GM18505 (cell line): ENCODE results near the gene ABCA12.

Experiments
- ATAC-seq: cut with Tn5 transposase; IDR thresholded peaks from one replicate; pipeline ENCODE4 v1.9.1; 2021; ENCODE audit not compliant: unreplicated experiment
- POLR2A ChIP-seq: IDR thresholded peaks from 4 replicates; pipeline ENCODE4 v1.6.1; 2011; ENCODE audit warnings: borderline replicate concordance; ENCODE audit not compliant: insufficient read depth, insufficient read length; ENCODE audit errors: extremely low read depth

The ABCA12 gene

GRCh38 chr2:214899751-214900150 is 238.7 kb downstream of the ABCA12 start:
- no peak for ATAC-seq
- TF ChIP-seq POLR2A: no peak

- TF ChIP-seq POLR2A: no peak
- no peak for ATAC-seq
These were observed 242.2 kb downstream of the ABCA12 start for GRCh38 chr2:214896274-214896673.

GRCh38 chr2:214895469-214895868 is 243.0 kb downstream of the ABCA12 start:
- no peak for TF ChIP-seq POLR2A
- ATAC-seq: no peak

- TF ChIP-seq POLR2A: no peak
- ATAC-seq: no peak
These were observed 249.1 kb downstream of the ABCA12 start for GRCh38 chr2:214889301-214889700.

DNA sequence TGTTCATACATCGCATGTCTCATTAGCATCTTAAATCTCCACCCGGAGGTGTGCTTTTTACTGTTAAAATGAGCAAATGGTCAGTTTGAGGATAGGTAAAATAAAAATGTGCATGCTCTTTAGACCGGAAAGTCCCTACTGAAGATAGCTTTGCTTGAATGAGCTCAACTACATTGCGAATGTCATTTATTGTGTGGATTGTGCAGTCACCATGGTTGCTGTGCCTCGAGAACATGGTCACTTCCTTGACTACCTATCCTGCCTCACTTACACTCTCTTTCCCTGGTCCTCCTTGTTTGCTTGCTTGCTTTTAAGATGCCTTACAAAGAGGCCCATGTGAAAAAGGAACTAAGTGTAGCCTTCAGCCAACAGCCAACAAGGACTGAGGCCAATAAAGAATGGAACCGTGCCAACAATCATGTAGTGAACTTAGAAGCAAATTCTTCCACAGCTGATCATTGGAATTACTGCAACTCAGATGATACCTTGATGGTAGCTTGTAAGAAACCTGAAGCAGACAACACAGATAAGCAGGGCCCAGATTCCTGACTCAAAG is 256.7 kb downstream of the ABCA12 start:
- ATAC-seq: no peak
- no peak for TF ChIP-seq POLR2A
